Tibial artery (tissue), 4 donors: Measurements from ENCODE around the gene PHKA2.

Source experiments
- DNase-seq, 2 donors: peaks; one replicate each; pipeline ENCODE4 v3.0.0-alpha.2; 2019
- H3K27ac ChIP-seq, 2 donors: fragments of 200-600 bp; sonication (generic) in 1 of 2; 1 replicate in 1 of 2; 2 replicates in 1 of 2; pipeline ENCODE4 v1.5.1; 2018 to 2019; ENCODE audit warnings: mild to moderate bottlenecking in 1 of 2
- H3K27me3 ChIP-seq, 2 donors: fragments of 200-600 bp; sonication (generic) in 1 of 2; one replicate each; pipeline versions ENCODE4 v1.5.1 to v1.6.0; 2016 to 2019
- H3K36me3 ChIP-seq, 3 donors: fragments of 200-600 bp; sonication (generic) in 2 of 3; one replicate each; pipeline ENCODE4 v1.5.1; 2016 to 2019; ENCODE audit warnings: mild to moderate bottlenecking in 2 of 3
- H3K4me1 ChIP-seq, 4 donors: fragments of 200-600 bp; sonication (generic) in 2 of 4; 1 replicate in 3 of 4; 2 replicates in 1 of 4; pipeline ENCODE4 v1.5.1; 2016 to 2019
- H3K4me3 ChIP-seq, 2 donors: fragments of 200-600 bp; sonication (generic) in 1 of 2; 1 replicate in 1 of 2; 2 replicates in 1 of 2; pipeline ENCODE4 v1.5.1; 2018 to 2019; ENCODE audit warnings: mild to moderate bottlenecking in 2 of 2
- H3K9me3 ChIP-seq, 3 donors: fragments of 200-600 bp; sonication (generic) in 1 of 3; one replicate each; pipeline ENCODE4 v1.5.1; 2016 to 2019
- CTCF ChIP-seq, 2 experiments: fragments of 200-600 bp in 1 of 2; fragments of 450-650 bp in 1 of 2; IDR thresholded peaks; one replicate each; pipeline ENCODE4 v1.5.1; 2017 to 2019; ENCODE audit warnings: antibody characterized with exemption in 2 of 2, mild to moderate bottlenecking in 1 of 2, moderate library complexity in 1 of 2
- intact Hi-C: fragments of 100-400 bp; cut with DNase I; formaldehyde crosslinking; loops from one replicate; pipeline ENCODE4 v1.15.0; 2023; ENCODE audit warnings: low total_unique reads

The PHKA2 gene

GRCh38 chrX:18920566-18920965 is 63.3 kb downstream of the PHKA2 start:
- DNase-seq = no peak
- no peak for TF ChIP-seq CTCF (IDR thresholded peaks at IDR 0.05)
- H3K27ac ChIP-seq = no peak overlapping the region
- no peak overlapping the region for H3K4me3 ChIP-seq
- H3K27me3 ChIP-seq = no peaks in the 10 kb centered on the region
- H3K36me3 ChIP-seq = peaks cover 7 to 38% (median 34%) of the 10 kb centered on the region in 3 donors
- intact Hi-C loops = no loop called here
- no peaks in the 10 kb centered on the region for H3K4me1 ChIP-seq
- peaks cover 0 to 7% (median 6%) of the 10 kb centered on the region in 3 donors for H3K9me3 ChIP-seq

- intact Hi-C loops = no loop called here
- TF ChIP-seq CTCF (IDR thresholded peaks at IDR 0.05) = no peak
- no peak overlapping the region for H3K4me3 ChIP-seq
- H3K9me3 ChIP-seq = peaks cover 0 to 7% (median 6%) of the 10 kb centered on the region in 3 donors
- no peaks in the 10 kb centered on the region for H3K4me1 ChIP-seq
- no peak overlapping the region for H3K27ac ChIP-seq
- DNase-seq = no peak
- peaks cover 7 to 34% (median 30%) of the 10 kb centered on the region in 3 donors for H3K36me3 ChIP-seq
- no peaks in the 10 kb centered on the region for H3K27me3 ChIP-seq
Measured at GRCh38 chrX:18920079-18920478, 63.8 kb downstream of the PHKA2 start.

GRCh38 chrX:18917831-18918230 is 66.1 kb downstream of the PHKA2 start:
- peaks cover 7 to 36% (median 25%) of the 10 kb centered on the region in 3 donors for H3K36me3 ChIP-seq
- no peaks in the 10 kb centered on the region for H3K27me3 ChIP-seq
- H3K4me1 ChIP-seq = no peaks in the 10 kb centered on the region
- peaks cover 0 to 7% (median 6%) of the 10 kb centered on the region in 3 donors for H3K9me3 ChIP-seq
- DNase-seq = no peak
- intact Hi-C loops = no loop called here
- TF ChIP-seq CTCF (IDR thresholded peaks at IDR 0.05) = no peak
- no peak overlapping the region for H3K4me3 ChIP-seq
- H3K27ac ChIP-seq = no peak overlapping the region

- peaks cover 0 to 38% (median 16%) of the 10 kb centered on the region in 3 donors for H3K36me3 ChIP-seq
- H3K9me3 ChIP-seq = no peaks in the 10 kb centered on the region
- H3K27ac ChIP-seq = no peak overlapping the region
- TF ChIP-seq CTCF (IDR thresholded peaks at IDR 0.05) = no peak
- H3K27me3 ChIP-seq = no peaks in the 10 kb centered on the region
- intact Hi-C loops = no loop called here
- DNase-seq = no peak
- H3K4me1 ChIP-seq = no peaks in the 10 kb centered on the region
- no peak overlapping the region for H3K4me3 ChIP-seq
Measured at GRCh38 chrX:18906286-18906685, 77.6 kb downstream of the PHKA2 start.

- no peak overlapping the region for H3K27ac ChIP-seq
- no peak for DNase-seq
- intact Hi-C loops = no loop called here
Measured at GRCh38 chrX:18900401-18900976, 83.4 kb downstream of the PHKA2 start.

More at GRCh38 chrX:18900401-18900976, 83.4 kb downstream of the PHKA2 start:
- peaks cover 0 to 15% (median 8%) of the 10 kb centered on the region in 4 donors for H3K4me1 ChIP-seq
- TF ChIP-seq CTCF (IDR thresholded peaks at IDR 0.05) = no peak
- no peak overlapping the region for H3K4me3 ChIP-seq
- no peaks in the 10 kb centered on the region for H3K9me3 ChIP-seq
- H3K27me3 ChIP-seq = no peaks in the 10 kb centered on the region
- peaks cover 0 to 20% (median 7%) of the 10 kb centered on the region in 3 donors for H3K36me3 ChIP-seq
